Fibroblast of peridontal ligament (primary cell): ENCODE data around the gene GRHL3.

Experiments
- DNase-seq: peaks from one replicate; pipeline ENCODE4 v3.0.0-alpha.2; 2010; ENCODE audit errors: extremely low read depth

Gene GRHL3

GRCh38 chr1:24343412-24344089 is 24.4 kb downstream of the GRHL3 start:
- DNase-seq: no peak

- no peak for DNase-seq
These were observed 25.1 kb downstream of the GRHL3 start for GRCh38 chr1:24344090-24344742.

DNA sequence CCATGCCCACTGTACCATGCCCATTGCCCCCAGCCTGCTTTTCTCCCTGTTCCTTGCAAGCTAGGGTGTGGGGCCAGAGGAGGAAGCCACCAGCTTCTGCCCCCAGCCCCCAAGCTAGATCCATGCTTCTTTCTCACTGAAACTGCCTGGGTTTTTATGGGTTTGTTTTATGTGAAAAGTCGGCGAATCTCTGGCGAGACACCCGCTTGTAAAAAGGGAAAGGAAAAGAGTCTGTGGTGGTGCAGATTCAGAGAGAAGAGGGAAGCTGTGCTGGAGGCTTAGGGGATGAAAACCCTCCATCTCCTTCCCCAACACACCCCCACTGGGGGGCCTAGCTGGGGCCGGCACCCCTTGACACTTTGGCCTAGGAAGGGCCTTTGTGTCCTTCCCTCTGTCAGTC is 26.2 kb downstream of the GRHL3 start:
- DNase-seq: no peak

GRCh38 chr1:24347159-24347934 is 28.2 kb downstream of the GRHL3 start:
- no peak for DNase-seq

- no peak for DNase-seq
These were observed 29.0 kb downstream of the GRHL3 start for GRCh38 chr1:24348196-24348595.

GRCh38 chr1:24349891-24350290 is 30.7 kb downstream of the GRHL3 start:
- DNase-seq: no peak

DNA sequence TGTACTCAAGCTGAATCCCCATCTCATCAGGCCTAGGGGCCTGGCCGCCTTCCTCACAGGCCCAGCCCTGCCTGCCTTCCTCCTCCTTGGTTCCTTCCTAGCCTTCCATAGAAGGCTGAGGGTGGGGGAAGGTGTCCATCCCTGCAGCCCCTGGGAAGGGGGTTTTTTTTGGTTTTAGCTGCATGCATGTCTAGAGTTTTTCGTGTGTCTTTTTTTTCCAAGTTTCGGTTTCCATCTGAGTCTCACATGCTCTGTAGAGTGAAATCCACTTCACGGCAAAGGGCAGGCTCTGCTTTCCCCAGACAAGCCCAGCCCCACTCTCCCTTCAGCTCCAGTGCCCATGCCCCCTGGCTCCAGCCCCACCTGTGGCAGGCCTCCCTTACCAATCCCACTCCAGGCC is 32.1 kb downstream of the GRHL3 start:
- DNase-seq: no peak

DNA sequence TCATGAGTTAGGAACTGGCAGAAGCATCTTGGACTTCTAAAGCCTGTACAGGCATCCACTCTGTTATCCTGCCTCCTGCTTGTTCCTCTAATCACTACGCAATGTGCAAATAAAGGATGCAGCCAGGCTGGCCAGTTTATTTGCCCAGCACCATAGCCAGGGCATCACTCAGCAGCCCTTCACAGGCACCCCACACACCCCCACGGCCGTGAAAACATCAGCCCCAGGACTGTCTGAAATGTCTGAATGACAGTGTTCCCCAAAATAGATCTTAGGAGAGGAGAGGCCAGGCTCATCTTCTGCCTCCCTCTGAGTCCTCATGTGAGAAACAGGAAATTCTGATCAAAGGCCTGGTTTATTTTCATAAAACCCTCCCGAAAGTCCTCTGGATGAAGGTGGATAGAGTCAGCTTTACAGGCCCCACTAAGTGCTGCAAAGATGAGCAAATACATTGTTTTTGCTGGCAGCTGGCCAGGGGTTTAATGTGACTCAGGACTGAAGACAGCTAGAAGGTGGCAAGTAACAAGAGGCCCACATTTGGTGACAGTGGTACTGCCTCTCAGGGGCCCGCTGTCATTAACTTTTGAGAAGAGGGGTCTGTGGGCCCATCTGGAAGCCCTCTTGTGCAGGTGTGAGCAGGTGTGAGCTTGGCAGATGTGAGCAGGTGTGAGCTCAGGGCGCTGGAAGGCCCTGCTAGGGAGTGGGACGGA is 32.9 kb downstream of the GRHL3 start:
- DNase-seq: no peak

- DNase-seq: no peak
These were observed 34.2 kb downstream of the GRHL3 start for GRCh38 chr1:24353292-24353891.

- DNase-seq: no peak
These were observed 36.3 kb downstream of the GRHL3 start for GRCh38 chr1:24355466-24355865.

- DNase-seq: no peak
These were observed 37.9 kb downstream of the GRHL3 start for GRCh38 chr1:24357038-24357437.

- no peak for DNase-seq
These were observed 41.5 kb downstream of the GRHL3 start for GRCh38 chr1:24360681-24361080.

DNA sequence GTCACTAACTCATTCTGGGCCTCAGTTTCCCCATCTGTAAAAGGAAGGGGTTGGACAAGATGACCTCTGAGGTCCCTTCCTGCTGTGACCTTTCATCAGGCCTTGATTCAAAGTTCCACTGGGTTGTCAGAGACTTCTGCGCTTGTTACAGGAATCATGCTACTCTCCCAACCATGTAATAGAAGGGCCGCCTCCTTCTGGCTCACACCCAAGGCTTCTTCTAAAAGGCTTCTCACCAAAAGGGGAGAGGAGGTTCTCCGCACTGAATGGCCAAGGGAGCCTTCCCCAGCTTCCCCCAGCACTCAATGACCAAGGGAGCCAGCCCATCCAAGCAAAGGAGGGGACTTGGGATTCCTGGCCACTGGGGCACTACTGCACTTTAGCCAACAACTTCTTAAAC is 42.7 kb downstream of the GRHL3 start:
- DNase-seq: no peak

GRCh38 chr1:24362396-24362795 is 43.2 kb downstream of the GRHL3 start:
- no peak for DNase-seq

- peak; percentile 89 for DNase-seq
These were observed 43.9 kb downstream of the GRHL3 start for GRCh38 chr1:24362982-24363614.

GRCh38 chr1:24363994-24364393 is 44.8 kb downstream of the GRHL3 start:
- no peak for DNase-seq

- no peak for DNase-seq
These were observed 45.4 kb downstream of the GRHL3 start for GRCh38 chr1:24364605-24364974.

- DNase-seq: peak; percentile 91
These were observed 46.0 kb downstream of the GRHL3 start for GRCh38 chr1:24364975-24365678.

DNA sequence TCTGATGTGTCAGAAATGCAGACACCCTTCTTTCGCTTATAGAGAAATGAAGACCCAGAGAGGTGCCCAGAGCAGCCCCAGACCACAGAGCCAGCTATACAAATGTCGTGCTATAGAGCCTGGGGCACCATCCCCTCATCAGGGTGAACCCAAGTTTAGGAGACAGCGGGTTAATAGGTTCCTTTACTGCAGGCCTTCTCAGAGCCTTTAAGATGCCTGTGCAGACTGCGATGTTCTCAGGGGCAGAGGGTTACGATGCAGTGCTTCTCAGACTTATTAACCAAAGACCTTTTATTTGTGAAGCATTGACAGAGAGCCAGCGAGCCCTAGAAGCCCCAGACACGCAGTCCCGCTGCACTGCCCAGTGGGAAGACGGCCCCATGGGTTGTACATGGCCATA is 47.5 kb downstream of the GRHL3 start:
- DNase-seq: no peak

- peak; percentile 76 for DNase-seq
These were observed 50.0 kb downstream of the GRHL3 start for GRCh38 chr1:24369199-24369598.

- no peak for DNase-seq
These were observed 50.6 kb downstream of the GRHL3 start for GRCh38 chr1:24369801-24370200.
